Measurements from ENCODE around the gene PXMP4.
"Not testable (repeated sequence)": the region's sequence is repeated elsewhere in the genome, so short reads cannot be mapped to it uniquely, and the experiment has no call there.

The PXMP4 gene

DNA sequence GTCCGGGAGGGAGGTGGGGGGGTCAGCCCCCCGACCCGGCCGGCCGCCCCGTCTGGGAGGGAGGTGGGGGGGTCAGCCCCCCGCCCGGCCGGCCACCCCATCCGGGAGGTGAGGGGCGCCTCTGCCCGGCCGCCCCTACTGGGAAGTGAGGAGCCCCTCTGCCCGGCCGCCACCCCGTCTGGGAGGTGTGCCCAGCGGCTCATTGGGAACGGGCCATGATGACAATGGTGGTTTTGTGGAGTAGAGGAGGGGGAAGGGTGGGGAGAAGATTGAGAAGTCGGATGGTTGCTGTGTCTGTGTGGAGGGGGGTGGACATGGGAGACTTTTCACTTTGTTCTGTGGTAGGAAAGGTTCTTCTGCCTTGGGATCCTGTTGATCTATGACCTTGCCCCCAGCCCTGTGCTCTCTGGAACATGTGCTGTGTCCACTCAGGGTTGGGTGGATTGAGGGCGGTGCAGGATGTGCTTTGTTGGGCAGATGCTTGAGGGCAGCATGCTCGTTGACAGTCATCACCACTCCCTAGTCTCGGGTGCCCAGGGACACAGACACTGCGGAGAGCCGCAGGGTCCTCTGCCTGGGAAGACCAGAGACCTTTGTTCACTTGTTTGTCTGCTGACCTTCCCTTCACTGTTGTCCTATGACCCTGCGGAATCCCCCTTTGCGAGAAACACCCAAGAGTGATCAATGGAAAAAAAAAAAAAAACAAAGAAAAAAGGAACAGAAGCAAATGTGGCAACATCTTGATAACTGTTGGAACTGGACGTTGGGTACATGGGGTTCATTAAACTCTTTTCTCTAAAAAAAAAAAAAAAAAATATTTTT is 18.3 kb downstream of the PXMP4 start:
- DNase-seq, result no peak

DNA sequence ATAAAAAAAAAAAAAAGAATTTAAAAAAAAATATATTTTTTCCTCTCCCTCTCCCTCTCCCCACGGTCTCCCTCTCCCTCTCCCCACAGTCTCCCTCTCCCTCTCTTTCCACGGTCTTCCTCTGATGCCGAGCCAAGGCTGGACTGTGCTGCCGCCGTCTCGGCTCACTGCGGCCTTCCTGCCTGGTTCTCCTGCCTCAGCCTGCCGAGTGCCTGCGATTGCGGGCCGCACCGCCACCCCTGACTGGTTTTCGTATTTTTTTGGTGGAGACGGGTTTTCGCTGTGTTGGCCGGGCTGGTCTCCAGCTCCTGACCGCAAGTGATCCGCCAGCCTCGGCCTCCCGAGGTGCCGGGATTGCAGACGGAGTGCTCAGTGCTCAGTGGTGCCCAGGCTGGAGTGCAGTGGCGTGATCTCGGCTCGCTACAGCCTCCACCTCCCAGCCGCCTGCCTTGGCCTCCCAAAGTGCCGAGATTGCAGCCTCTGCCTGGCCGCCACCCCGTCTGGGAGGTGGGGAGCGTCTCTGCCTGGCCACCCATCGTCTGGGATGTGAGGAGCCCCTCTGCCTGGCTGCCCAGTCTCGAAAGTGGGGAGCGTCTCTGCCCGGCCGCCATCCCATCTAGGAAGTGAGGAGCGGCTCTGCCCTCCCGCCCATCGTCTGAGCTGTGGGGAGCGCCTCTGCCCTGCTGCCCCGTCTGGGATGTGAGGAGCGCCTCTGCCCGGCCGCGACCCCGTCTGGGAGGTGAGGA is 19.2 kb downstream of the PXMP4 start:
- DNase-seq, result not testable (repeated sequence)

DNA sequence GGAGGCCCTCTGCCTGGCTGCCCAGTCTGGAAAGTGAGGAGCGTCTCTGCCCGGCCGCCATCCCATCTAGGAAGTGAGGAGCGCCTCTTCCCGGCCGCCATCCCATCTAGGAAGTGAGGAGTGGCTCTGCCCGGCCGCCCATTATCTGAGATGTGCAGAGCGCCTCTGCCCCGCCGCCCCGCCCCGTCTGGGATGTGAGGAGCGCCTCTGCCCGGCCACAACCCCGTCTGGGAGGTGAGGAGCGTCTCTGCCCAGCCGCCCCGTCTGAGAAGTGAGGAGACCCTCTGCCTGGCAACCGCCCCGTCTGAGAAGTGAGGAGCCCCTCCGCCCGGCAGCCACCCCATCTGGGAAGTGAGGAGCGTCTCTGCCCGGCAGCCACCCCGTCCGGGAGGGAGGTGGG is 21.1 kb downstream of the PXMP4 start:
- DNase-seq, result not testable (repeated sequence)

DNA sequence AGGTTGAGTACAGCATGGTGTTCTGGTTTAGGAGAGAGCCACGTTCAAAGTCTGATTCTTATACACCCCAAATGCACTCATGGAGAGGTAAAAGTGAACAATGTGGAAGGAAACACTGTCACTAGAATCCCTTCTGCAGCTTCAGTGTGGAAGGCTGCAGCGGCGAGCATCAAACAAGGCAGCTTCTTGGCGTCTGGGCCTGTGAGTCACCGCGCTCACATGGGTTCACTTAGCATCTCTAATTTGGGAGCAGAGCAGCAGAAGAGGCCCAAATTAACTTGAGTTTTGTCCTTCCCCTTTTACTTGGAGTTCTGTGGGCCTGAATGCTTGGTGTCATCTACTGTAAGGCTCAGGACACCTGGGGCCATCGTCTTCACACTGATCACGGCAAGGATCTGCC is 23.0 kb downstream of the PXMP4 start:
- no peak for DNase-seq

DNA sequence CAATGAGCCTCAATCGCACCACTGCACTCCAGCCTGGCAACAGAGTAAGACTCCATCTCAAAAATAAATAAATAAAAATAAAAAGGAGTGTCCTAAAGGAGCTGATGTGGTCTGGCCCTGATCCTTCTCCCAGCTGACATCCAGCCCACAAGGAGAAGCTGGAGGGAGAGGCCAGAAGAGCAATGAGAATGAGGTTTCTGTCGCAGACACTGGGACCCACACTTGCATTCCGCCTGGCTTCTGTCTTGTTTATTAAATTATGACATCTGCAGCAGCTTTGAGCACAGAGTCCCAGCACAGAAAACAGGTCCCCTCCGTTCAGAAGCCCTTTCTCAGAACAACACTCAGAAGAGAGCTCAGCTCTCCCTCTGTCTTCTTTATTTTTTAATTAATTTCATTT is 23.7 kb downstream of the PXMP4 start:
- DNase-seq, result no peak

DNA sequence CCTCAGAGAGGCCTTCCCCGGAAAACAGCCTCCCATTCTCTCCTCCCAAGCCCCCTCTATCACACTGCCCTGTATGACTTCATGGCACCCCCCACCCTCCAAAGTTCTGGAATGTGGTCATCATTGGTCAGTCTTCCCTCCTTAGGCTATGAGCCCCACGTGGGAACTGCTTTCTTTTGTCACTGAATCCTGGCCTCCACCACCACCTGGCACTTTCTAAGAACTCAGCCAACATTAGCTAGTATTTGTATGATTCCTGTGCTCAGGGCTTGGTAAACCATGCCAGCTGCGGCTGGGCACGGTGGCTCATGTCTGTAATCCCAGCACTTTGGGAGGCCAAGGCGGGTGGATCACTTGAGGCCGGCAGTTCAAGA is 25.5 kb downstream of the PXMP4 start:
- DNase-seq, result no peak

DNA sequence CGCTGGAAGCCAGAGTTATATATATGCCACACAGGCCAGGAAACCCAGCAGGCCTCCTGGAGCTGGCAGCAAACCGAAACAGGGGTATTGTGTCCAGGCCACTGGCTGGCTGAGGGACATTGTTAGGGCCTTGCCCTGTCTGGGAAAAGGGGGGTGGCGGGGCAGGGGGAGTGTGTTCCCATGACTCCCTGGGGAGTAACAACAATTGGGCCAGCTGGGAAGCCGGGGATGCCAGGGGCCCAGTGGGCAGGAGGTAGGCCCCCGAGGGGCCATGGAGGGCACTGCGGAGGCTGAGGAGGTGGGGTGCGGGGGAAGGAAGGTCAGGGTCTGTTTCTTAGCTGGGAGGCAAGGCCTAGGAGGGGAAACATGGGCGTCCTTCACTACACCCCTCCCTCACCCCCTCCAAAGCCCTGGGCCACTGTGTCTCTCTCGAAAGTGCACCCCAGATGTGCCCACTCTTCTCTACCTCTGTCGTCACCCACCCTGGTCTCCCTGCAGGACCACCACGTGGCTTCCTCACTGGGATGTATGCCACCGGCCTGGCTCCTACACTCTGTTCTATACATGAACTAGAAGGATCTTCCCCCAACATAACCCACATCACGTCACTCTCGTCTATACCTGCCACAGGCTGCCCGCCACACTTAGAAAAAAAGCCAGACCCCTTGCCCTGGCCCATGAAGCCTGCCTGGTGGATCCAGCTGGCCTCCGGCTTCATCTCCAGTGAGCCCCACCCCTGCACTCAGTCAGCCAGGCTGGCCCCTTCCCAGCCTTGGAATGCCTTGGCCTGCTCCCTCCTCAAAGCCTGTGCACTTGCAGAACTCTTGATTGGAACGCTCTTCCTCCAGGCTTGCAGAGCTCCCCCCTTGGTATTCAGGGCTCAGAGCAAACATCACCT is 26.1 kb downstream of the PXMP4 start:
- no peak for DNase-seq

DNA sequence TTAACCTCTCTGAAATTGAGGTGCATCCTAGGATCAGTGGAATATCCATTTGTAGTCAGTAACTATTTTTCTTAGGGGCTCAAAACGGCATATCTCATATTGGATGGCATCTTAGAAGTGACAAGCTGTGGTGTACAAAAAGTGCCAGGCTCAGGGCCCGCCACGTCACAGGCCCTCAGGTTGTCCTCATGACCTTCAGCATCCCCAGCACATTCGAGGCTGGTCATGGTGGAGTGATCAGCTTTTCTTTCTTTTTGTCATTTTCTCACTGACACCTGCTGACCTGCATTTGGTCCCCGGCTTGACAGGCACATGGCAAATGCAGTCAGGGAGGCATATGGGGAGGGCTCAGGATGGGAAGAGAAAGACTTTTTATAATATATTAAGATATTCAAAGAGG is 26.8 kb downstream of the PXMP4 start:
- DNase-seq, result no peak

DNA sequence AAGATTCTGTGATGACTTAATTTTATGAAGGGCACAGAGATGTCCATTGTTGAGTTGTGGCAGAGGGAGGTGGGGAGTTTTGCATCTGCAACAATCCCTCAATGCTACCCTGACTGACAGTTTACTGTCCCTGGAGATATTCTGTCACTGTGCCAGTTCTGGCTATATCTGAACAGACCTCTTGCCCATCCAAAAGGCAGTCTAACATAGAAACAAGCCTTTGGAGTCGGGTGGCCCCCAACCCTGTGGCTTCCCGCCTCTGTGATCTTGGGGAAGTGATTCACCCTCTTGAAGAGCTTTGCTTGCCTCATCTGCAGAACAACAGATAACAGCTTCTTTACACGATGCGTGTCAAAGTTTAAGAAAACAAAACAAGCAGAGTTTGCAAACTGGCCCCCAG is 30.1 kb downstream of the PXMP4 start:
- DNase-seq, result peak; percentile 63

DNA sequence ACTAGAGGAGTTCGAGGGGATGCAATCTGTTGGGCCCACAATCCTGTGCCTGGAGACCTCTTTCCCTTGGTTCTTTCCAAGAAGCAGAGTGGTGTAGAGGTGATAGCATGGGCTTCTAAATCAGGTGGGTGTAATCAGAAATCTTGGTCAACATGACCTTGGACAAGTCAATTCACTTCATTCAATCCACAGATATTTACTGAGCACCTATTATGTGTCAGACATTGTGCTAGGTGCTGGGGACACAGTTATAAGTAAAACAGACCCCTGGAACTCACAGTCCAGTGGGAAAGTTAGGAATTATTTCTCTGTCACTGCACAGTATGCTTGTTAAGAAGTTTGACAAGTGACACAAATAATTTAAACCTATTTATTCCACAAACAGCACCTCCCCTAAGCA is 30.6 kb downstream of the PXMP4 start:
- DNase-seq, result no peak

DNA sequence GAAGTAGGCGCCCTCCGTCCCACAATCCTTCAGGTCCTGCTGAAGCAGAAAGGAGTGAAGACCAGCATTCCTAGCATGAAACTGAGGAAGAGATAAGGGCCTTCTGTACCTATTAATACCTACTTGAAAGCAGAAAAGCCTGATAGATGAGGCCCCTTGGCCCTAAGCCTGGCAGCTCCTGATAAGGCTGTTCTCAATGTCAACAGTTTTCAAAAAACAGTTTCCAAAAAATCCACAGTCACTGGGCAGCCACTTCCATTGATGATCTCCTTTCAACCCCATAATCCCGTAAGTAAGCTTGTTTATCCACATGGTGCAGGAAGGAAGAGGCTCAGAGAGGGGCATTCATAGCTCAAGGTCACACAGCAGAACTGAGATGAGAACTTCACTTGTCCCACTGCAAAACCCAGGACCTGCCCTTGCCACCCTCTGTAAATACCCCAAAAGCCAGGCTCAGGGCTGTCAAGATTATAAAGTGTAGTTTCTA is 31.1 kb downstream of the PXMP4 start:
- DNase-seq, result no peak

DNA sequence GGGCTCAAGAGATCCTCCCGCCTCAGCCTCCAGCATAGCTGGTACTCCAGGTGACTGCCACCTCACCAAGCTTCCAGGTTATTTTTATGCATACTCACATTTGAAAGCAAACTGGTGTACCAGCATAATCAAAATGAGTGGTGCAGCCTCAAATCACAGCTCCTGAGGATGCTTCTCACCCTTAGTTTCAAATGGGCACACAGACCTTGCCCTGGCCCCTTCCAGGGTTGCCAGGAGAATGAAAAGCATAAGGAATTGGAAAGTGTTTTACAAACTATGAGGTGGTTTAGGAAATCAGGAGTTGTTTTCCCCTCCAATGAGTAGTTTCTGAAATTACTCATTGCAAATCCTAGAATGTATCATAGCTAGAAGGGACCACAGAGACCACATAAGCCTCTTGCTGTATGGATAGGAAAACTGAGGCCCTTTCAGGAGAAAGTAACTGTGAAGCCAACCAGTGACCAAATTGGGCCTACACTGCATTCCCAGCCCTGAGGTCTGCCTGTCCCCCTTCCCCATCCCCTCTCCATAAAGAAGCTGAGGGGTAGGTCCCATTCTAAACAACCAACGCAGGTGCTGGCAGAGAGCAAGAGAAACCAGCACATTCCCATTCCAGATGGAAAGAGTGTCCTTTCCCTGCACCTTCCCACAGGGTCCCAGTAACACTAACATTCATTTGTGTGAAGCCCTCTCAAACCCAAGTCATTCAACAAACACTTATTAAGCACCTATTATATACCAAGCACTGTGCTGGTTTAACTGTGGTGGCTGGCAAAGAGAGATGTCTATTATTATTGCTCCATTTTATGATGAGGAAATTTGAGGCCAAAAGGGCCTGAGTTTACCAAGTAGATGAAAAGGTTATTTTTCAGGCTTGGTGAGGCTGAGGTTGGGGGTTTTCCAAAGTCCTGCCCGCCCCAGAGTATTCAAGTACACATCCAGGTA is 31.8 kb downstream of the PXMP4 start:
- DNase-seq, result no peak

DNA sequence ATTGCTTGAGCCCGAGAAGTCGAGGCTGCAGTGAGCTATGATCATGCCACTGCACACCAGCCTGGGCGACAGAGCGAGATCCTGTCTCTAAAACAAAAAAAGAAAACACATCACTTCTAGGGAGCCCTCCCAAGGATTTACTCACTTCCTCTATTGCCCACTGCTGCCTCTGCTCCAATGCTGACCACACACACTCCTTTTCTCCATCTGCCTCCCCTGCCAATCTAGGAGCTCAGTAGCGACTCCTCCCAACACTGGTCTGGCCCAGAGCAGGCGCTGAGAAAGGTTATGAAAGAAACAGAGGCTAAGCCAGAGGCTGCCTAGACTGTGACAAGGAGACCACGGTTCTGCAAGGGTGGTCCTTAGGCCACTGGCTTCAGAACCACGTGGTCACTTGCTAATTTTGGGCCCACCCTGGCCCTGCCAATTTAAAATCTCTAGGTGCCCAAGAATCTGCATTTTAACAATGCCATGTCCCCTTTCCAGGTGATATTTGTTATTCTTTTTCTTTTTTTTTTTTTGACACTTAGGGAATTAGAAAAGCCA is 32.7 kb downstream of the PXMP4 start:
- DNase-seq, result no peak

DNA sequence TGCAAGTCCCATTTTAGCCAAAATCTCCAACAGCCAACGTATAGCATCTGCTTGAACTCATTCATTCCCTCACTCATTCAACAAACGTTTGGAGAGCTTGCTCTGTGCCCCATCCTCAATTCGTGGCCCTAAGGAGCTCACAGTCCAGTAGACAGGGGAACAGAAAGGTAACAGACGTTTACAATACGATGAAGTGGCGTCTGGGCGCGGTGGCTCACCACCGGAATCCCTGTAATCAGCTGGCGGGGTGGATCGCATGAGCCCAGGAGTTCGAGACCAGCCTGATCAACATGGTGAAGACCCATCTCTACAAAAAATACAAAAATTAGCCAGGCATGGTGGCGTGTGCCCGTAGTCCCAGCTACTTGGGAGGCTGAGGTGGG is 33.1 kb downstream of the PXMP4 start:
- DNase-seq, result no peak

DNA sequence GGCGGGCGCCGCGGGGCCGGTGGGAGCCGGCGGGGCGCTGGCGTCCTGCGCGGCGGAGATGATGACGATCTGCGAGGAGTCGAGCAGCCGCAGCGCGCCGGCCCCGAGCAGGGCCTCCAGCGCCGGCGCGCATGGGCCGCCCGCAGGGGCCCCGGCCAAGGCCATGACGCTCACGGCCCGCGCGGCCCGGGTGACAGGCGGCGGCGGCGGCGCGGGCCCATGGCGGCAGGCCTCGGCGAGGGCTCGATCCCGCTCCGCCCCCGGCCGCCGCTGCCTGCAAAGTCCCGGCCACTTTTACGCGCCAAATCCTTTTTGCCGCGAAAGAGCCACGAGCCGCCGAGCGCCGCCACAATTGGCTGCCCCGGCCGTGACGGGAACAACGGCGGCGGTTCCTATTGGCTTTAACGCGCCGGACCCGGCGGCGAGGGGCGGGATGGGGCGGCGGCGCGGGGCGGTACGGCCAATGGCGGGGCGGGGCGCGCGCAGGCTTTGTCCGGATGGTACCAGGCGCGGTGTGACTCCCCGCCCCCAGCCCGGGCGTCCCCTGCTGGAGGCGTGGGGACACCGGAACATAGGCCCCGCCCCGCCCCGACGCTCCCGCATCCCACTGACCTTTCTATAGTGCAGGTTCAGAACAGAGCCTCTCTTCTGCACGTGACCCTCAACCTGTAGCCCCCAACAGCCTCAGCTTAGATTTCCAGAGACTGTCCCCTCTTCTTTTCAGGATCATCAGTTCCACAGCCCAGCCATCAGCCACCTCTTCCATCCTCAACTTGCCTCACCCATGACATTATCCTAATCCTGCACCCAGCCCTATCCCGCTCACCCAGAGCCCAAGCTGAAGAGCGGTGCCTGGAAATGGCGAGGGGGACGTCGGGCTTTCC is 33.8 kb downstream of the PXMP4 start, which contains the start of gene E2F1:
Gene E2F1, minus strand, starts transcription at position 286 of the 884 bp plus-strand sequence. Its CDS starts 121 bp downstream, at position 165.
- peak; percentile 93 for DNase-seq

DNA sequence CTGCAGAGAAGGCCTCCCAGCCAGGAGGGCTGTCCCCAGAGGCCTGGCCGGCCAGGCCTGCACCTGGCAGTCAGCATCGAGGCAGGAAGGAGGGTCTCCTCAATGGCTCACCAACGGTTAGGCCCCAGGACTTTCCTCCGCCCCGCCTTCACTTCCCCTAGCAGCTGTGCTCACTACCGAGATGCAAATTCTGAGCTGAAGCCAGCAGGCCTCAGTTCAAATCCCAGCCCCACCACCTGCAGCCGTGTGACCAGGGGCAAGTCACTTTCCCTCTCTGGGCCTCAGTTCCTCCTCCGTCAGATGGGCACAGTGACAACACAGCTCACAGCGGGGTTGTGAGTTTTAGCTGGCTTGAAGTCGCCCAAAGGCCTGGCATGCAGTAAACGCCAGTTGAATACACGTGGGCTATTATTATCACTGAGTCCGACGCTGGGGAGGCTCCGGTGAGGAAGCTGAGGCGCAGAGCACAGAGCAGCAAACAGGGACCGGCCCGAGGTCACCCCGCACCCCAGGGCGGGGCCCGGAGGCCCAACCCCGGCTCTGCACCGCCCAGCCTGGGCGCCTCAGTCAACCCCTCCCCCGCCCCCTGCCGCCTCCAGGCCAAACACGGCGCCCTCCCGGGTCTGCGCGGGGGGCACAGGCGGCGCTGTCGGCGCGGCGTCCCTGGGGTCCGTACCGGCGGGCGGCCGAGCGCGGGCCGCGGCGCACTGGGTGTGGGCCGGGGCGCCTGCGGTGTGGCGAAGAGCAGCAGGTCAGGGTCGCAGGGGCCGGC is 34.6 kb downstream of the PXMP4 start:
- no peak for DNase-seq

DNA sequence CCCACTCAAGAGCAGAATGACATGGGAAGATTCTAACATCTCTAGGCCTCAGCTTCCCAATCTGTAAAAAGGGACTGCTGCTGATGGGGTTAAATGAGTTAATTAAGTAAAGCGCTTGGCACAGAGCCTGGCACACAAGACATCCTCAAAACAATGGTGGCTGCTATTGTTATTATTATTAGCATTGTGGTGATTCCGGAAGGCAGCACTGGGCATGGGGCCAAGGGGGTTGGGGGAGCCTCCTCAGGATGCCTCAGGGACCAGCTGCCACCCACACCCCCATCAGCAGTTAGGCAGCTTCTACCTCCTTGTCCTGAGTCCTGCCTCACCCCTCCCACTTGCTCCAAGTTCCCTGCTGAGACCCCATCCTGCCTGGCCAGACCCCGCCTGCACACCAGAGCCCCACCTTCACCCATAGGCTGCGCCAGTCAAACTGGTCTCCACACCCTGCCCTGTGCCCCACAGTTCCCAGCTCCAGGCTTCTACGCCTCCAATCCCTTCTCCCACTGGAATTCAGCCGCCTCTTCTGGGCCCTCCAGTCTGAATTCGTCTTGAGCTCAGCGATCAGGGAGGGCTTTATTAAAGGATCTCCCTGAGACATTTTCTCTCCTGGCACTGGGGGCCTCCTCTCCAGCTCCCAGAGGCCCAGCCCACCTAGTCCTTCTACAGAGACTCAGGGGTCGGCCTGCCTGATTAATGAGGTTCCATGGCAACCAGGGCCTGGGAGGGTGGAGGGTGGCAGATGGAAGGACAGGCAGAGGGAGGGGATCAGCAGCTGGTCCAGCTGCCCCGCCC is 35.4 kb downstream of the PXMP4 start:
- no peak for DNase-seq

DNA sequence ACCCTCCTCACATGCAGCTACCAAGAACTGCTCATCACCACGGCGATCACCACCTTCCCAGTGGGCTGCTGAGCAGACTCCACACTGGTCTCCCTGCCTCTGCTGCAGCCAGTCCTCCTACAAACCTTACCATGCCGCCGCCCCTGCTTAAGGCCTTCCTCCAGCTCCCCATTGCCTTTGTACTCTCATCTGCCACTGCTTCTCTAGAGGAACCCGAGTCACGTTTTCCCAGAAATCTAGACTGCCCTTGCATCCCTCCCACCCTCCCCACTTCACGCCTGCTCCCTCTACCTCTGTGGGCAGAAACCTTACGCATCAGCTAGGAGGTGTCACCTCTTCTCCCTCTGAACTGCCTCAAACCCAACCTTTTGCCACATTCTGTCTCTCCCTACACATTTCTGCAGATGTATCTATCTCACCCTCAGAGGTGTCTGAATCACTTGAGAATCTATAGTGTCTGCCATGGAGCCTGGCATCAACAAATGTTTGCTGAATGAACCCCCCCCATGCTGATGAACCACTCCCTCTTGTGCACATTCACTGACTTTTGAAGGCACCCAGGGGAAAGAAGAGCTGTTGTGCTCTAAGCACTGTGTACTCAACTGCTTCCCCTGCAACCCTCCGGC is 38.3 kb downstream of the PXMP4 start:
- DNase-seq, result no peak

Data from activated CD8-positive, alpha-beta memory T cell treated with anti-CD3 and anti-CD28 coated beads, Interleukin-2, amount 50 U/mL, for 4 hours (primary cell).